Stimulated activated effector memory CD8-positive, alpha-beta T cell treated with anti-CD3 and anti-CD28 coated beads, Interleukin-12 subunit alpha, Interleukin-12 subunit beta, amount 100 ng/mL, for 72 hours (primary cell): ENCODE data around the gene PTPRN2.

Source experiments
- ATAC-seq: fragments of 150-1000 bp; cut with Tn5 transposase; 2 replicates; pipeline ENCODE4 v1.10.0; 2021
- DNase-seq, 2 donors: peaks; one replicate each; pipeline ENCODE4 v3.0.0; 2021 to 2022; ENCODE audit warnings: low spot score in 2 of 2
- H3K27ac Mint-ChIP-seq: one replicate; pipeline ENCODE4 v1.8.0; 2022; ENCODE audit warnings: mild to moderate bottlenecking, mixed read lengths
- H3K36me3 Mint-ChIP-seq: one replicate; pipeline ENCODE4 v1.8.0; 2022; ENCODE audit warnings: mild to moderate bottlenecking, mixed read lengths
- H3K4me1 Mint-ChIP-seq: one replicate; pipeline ENCODE4 v1.8.0; 2022; ENCODE audit warnings: mixed read lengths
- H3K4me3 Mint-ChIP-seq: one replicate; pipeline ENCODE4 v1.8.0; 2022; ENCODE audit warnings: mild to moderate bottlenecking, mixed read lengths
- H3K9me3 Mint-ChIP-seq: one replicate; pipeline ENCODE4 v1.8.0; 2022; ENCODE audit warnings: mixed read lengths

PTPRN2 gene

GRCh38 chr7:158114056-158114850, 473.4 kb downstream of the PTPRN2 start:
- H3K9me3 Mint-ChIP-seq: peaks cover 29% of the 10 kb centered on the region
- ATAC-seq: no peak

DNA sequence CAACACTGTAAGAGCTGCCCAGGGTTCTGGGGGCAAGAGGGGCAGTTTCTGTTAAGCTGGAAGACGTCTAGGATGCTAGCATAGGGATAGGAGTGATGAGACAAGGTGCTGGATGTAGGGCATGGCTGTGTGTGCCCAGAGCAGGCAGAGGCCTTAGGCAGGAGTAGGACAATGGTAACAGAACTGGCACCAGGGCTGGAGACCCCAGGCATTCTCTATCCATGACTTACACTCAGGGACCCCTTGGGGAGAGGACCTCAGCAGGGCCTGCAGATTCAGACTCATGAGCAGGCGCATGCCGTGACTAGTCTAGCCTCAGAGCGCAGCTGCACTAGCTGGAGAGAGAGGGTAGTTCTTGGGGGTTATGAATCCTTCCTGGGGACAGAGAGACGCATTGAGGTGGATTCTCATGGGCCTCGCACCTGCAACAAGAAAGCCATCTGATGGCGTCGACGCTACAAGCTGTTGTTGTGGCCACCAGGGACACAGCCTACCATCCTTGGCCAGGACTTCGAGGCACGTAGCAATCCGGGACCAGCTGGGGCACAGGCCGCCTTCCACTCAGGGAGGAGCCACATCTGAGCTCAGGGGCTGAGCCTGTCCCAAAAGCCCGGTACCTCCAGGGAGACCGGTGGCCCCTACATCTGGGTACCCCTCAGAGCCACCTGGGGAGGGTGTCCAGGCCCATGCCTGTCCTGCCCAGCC, 474.1 kb downstream of the PTPRN2 start:
- Mint-ChIP-seq H3K9me3 (peaks cover 26% of the 10 kb centered on the region), H3K4me1 (no peaks in the 10 kb centered on the region), H3K36me3 (no peaks in the 10 kb centered on the region), H3K4me3 (no peak overlapping the region), H3K27ac (no peak overlapping the region)
- DNase-seq: no peak
- no peak for ATAC-seq

More at GRCh38 chr7:158114056-158114850, 473.4 kb downstream of the PTPRN2 start:
- no peak for DNase-seq
- no peak overlapping the region for H3K27ac Mint-ChIP-seq
- H3K4me3 Mint-ChIP-seq: no peak overlapping the region
- H3K4me1 Mint-ChIP-seq: no peaks in the 10 kb centered on the region
- H3K36me3 Mint-ChIP-seq: no peaks in the 10 kb centered on the region

DNA sequence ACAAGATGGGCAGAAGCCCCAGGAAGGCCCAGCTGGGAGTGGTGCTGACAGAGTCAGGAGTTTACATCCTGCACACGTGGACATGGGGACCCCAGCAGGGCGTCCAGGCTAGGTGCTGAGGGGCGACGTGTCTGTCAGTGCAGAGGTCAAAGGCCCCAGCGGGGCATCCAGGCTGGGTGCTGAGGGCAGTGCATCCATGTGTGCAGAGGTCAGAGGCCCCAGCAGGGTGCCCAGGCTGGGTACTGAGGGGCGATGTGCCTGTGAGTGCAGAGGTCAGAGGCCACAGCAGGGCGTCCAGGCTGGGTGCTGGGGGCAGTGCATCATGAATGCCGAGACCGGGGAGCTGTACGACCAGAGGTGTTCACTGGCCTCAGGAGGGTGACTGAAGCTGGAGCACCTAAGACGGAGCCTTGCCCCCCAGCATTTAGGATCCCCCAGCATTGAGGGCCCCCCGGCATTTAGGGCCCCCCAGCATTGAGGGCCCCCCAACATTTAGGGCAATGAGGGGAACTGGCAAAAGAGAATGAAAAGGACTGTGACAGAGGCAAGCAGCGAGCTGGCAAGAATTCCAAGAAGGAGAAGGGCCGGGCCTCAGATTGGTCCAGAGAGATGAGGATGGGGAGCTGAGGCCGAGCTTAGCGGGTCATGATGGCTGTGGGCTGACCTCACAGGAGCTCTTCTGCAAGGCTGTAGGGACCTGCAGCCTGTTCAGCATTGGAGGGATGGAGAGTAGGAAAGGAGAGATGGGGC, 474.9 kb downstream of the PTPRN2 start:
- DNase-seq (no peak), ATAC-seq (no peak)
- no peaks in the 10 kb centered on the region for H3K36me3 Mint-ChIP-seq
- no peak overlapping the region for H3K27ac Mint-ChIP-seq
- peaks cover 26% of the 10 kb centered on the region for H3K9me3 Mint-ChIP-seq
- H3K4me1 Mint-ChIP-seq: no peaks in the 10 kb centered on the region
- no peak overlapping the region for H3K4me3 Mint-ChIP-seq

DNA sequence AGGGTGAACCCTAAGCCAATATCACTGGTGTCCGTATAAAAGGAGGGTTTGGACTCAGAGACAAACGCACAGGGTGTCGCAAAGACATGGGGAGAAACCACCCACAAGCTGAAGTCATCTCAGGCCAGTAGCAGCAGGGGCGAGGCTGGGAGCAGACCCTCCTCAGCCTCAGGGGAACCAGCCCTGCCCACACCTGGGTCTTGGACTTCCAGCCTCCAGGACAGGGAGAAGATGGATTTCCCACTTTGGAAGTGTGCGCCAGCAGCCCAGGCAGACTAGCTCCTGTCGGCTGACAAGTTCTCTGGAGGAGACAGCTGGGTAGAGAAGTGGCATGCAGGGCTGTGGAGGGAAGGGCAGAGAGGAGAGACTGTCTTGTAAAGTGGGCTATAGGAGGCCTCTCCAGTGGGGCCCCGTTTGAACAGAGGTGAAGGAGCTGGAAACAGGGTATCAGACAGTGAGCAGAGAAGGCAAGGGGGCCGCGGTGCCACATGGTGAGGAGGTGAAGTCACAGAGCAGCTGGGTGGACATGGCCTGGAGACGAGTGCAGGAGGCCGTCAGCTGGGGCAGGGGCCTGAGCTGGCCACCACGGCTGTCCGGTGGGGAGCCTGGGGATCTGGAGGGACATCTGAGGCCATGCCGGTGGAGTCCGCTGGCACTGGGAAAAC, 475.6 kb downstream of the PTPRN2 start:
- H3K36me3 Mint-ChIP-seq: no peaks in the 10 kb centered on the region
- peaks cover 20% of the 10 kb centered on the region for H3K9me3 Mint-ChIP-seq
- DNase-seq (no peak), ATAC-seq (no peak)
- H3K4me3 Mint-ChIP-seq: no peak overlapping the region
- no peaks in the 10 kb centered on the region for H3K4me1 Mint-ChIP-seq
- H3K27ac Mint-ChIP-seq: no peak overlapping the region

- no peak for ATAC-seq
- Mint-ChIP-seq H3K4me3 (no peak overlapping the region), H3K36me3 (no peaks in the 10 kb centered on the region), H3K9me3 (peaks cover 15% of the 10 kb centered on the region), H3K4me1 (no peaks in the 10 kb centered on the region), H3K27ac (no peak overlapping the region)
- no peak for DNase-seq
Measured at GRCh38 chr7:158111049-158111751, 476.4 kb downstream of the PTPRN2 start.

DNA sequence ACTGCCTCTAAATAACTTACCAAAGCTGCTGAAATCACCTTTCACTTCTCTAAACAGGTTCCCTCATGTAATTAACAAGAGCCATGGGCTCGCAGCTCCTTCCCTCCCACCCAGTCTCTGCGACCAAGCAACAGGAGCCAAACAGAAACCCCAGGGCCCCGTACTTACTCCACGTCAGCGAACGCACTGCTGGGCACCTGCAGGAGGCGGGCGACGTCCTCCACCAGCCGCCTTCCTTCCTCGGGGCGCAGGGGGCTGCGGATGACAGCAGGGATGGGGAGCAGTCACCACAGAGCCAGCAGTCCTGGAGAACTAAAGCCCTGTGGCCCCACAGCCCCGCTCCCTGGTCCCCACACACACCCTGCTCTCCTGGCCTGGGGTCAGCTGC, 477.0 kb downstream of the PTPRN2 start:
- H3K9me3 Mint-ChIP-seq: peaks cover 15% of the 10 kb centered on the region
- H3K27ac Mint-ChIP-seq: no peak overlapping the region
- no peak overlapping the region for H3K4me3 Mint-ChIP-seq
- H3K36me3 Mint-ChIP-seq: no peaks in the 10 kb centered on the region
- DNase-seq: no peak
- no peak for ATAC-seq
- H3K4me1 Mint-ChIP-seq: no peaks in the 10 kb centered on the region

DNA sequence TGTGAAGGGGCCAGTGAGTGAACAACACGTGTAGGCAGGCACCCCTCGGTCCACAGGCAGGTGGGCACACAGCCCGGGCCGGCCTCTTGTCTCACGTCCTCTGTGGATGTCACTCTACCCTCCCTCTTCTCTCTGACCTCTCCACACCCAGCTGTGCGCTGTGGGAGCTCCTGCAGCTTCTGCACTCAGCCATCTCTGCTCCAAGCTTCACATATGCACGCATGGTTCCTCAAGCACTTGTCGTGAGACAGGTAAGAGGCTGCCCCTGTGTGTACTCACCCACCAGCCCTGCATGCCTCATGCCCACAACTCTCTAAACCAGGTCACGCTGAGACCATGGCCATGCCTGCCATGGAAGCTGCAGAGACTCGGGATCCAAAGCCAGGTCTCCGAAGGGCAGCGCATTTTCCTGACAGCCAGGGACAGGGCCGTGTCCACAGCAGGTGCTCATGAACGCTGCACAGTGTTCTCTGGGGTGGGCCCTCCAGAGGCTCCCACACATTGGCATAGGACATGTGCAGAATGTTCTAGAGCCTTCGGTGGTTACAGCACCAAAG, 477.5 kb downstream of the PTPRN2 start:
- peaks cover 15% of the 10 kb centered on the region for H3K9me3 Mint-ChIP-seq
- H3K36me3 Mint-ChIP-seq: no peaks in the 10 kb centered on the region
- H3K27ac Mint-ChIP-seq: no peak overlapping the region
- no peaks in the 10 kb centered on the region for H3K4me1 Mint-ChIP-seq
- H3K4me3 Mint-ChIP-seq: no peak overlapping the region
- DNase-seq: no peak
- no peak for ATAC-seq

- ATAC-seq (peak; percentile 22), DNase-seq (no peak)
- H3K4me3 Mint-ChIP-seq: no peak overlapping the region
- H3K27ac Mint-ChIP-seq: no peak overlapping the region
- H3K36me3 Mint-ChIP-seq: no peaks in the 10 kb centered on the region
- no peaks in the 10 kb centered on the region for H3K4me1 Mint-ChIP-seq
- H3K9me3 Mint-ChIP-seq: peaks cover 15% of the 10 kb centered on the region
Measured at GRCh38 chr7:158109364-158110033, 478.1 kb downstream of the PTPRN2 start.

DNA sequence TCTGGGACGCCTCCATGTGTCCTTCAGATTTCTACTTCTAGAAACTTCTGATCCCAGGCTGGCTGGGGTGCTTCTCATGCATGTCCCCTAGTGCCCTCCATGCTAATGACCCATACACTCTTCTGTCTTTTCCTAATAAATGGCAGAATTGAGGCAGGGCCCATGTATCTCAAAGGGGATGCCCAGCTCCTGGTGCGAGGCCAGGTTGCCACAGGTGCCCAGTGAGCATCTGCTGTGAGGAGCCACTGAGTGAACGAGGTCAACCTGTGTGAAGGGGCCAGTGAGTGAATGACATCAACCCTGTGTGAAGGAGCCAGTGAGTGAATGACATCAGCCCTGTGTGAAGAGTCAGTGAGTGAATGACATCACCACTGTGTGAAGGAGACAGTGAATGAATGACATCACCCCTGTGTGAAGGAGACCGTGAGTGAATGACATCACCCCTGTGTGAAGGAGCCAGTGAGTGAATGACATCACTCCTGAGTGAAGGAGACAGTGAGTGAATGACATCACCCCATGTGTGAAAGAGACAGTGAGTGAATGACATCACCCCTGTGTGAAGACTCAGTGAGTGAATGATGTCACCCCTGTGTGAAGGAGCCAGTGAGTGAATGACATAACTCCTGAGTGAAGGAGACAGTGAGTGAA, 478.9 kb downstream of the PTPRN2 start:
- H3K36me3 Mint-ChIP-seq: no peaks in the 10 kb centered on the region
- no peak overlapping the region for H3K4me3 Mint-ChIP-seq
- H3K27ac Mint-ChIP-seq: no peak overlapping the region
- ATAC-seq (no peak), DNase-seq (no peak)
- peaks cover 15% of the 10 kb centered on the region for H3K9me3 Mint-ChIP-seq
- no peaks in the 10 kb centered on the region for H3K4me1 Mint-ChIP-seq

GRCh38 chr7:158107806-158108205, 479.8 kb downstream of the PTPRN2 start:
- peaks cover 8% of the 10 kb centered on the region for H3K9me3 Mint-ChIP-seq
- no peak overlapping the region for H3K27ac Mint-ChIP-seq
- no peak overlapping the region for H3K4me3 Mint-ChIP-seq
- H3K36me3 Mint-ChIP-seq: no peaks in the 10 kb centered on the region
- DNase-seq (no peak), ATAC-seq (no peak)
- no peaks in the 10 kb centered on the region for H3K4me1 Mint-ChIP-seq

- Mint-ChIP-seq H3K9me3 (peaks cover 4% of the 10 kb centered on the region), H3K36me3 (no peaks in the 10 kb centered on the region), H3K4me1 (no peaks in the 10 kb centered on the region), H3K4me3 (no peak overlapping the region), H3K27ac (no peak overlapping the region)
- no peak for ATAC-seq
- DNase-seq: no peak
Measured at GRCh38 chr7:158106272-158106671, 481.4 kb downstream of the PTPRN2 start.

GRCh38 chr7:158103378-158103777, 484.2 kb downstream of the PTPRN2 start:
- ATAC-seq (no peak), DNase-seq (no peak)
- no peak overlapping the region for H3K27ac Mint-ChIP-seq
- no peaks in the 10 kb centered on the region for H3K36me3 Mint-ChIP-seq
- no peaks in the 10 kb centered on the region for H3K9me3 Mint-ChIP-seq
- H3K4me3 Mint-ChIP-seq: no peak overlapping the region
- no peaks in the 10 kb centered on the region for H3K4me1 Mint-ChIP-seq

DNA sequence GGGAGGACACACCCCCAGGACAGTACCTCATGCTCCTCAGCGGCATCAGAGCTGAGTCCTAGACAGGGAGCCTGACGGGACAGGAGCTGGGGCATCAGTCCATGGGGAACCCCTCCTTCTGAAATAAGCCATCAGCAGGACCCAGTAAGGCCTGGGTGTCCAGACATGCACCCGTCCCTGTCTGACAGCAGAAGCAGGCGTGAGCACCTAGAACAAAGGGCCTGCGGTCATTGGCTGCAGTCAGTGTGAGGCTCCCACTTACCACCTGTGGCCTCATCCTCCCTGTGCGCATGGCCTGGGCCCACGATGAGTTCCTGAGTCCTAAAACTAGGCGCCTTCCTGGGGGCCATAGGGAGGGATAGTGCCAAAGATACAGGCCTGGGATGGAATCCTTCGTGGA, 484.7 kb downstream of the PTPRN2 start:
- no peak for DNase-seq
- Mint-ChIP-seq H3K36me3 (no peaks in the 10 kb centered on the region), H3K27ac (no peak overlapping the region), H3K4me1 (no peaks in the 10 kb centered on the region), H3K9me3 (no peaks in the 10 kb centered on the region), H3K4me3 (no peak overlapping the region)
- ATAC-seq: no peak
